Stimulated activated CD4-positive, alpha-beta T cell treated with anti-CD3 and anti-CD28 coated beads, TNF-alpha, amount 100 ng/mL, for 48 hours (primary cell): ENCODE data around the gene ABCC11.

Experiments
- DNase-seq, 3 donors: peaks; one replicate each; pipeline ENCODE4 v3.0.0-alpha.2; 2020; ENCODE audit warnings: low read depth in 3 of 3

Gene ABCC11

DNA sequence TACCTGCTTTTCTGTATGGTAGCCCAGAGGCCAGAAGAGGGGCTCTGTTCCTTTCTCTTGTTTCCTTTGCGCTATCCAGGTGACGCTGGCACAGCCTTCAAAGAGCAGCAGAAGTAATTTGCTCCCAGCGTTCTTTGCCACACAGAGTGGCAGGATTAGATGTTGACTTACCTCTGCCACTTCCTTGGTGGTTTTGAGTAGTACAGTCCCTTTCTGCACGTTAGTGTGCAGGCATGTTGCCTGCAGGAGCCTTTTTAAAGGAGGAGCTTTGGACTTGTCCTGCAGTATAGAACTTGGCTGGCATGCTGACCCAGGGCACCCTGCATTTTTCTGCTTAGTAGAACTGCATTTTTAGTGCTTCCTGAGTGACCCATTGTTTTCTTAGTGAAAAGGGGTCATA, at the start of gene ABCC11:
TSS of gene ABCC11 (minus strand) at position 229 of the 400 bp plus-strand sequence. CDS start 15,618 bp downstream, outside the sequence.
- DNase-seq = no peak

- DNase-seq = no peak
Measured at GRCh38 chr16:48295488-48296281, 48.3 kb upstream of the ABCC11 start.

DNA sequence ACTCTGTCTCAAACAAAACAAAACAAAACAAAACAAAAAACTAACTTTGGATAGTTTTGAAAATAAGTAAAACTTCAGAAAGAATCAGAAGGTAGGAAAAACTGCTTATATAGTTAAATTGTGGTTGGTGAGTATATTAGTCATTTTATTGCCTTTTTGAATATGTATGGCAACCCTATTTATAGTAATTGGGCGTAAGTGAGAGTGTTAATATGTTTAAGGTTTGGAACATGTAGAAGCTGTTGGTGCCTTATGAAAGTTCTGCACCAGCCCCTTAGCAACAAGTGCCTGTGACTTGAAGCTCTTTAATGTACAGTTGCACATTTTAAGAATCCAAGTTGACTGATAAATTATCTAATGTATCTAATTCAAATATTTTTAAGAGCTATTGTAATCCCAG, 47.4 kb upstream of the ABCC11 start:
- DNase-seq = no peak

- no peak for DNase-seq
Measured at GRCh38 chr16:48292452-48292851, 45.1 kb upstream of the ABCC11 start.

DNA sequence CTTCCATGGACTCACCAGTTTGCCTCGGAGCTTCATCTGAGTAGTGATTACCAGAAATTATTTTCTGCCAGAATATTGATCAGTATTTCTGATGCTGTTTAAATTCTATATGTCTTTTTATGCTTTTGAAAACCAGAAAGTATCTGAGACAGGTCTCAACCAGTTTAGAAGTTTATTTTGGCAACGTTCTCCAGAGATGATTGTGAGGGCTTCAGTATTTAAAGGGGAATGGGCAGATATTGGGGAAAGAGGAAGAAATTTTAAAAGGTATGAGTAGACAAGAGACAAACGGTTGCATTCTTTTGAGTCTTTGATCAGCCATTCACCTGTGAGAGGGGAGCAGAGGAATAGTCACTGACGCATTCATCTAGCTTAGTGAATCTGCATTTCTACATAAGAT, 44.4 kb upstream of the ABCC11 start:
- DNase-seq = no peak

GRCh38 chr16:48291303-48291702, 44.0 kb upstream of the ABCC11 start:
- DNase-seq = no peak

- no peak for DNase-seq
Measured at GRCh38 chr16:48287239-48287638, 39.9 kb upstream of the ABCC11 start.

- no peak for DNase-seq
Measured at GRCh38 chr16:48284772-48285409, 37.6 kb upstream of the ABCC11 start.

- DNase-seq = no peak
Measured at GRCh38 chr16:48282636-48283263, 35.4 kb upstream of the ABCC11 start.

DNA sequence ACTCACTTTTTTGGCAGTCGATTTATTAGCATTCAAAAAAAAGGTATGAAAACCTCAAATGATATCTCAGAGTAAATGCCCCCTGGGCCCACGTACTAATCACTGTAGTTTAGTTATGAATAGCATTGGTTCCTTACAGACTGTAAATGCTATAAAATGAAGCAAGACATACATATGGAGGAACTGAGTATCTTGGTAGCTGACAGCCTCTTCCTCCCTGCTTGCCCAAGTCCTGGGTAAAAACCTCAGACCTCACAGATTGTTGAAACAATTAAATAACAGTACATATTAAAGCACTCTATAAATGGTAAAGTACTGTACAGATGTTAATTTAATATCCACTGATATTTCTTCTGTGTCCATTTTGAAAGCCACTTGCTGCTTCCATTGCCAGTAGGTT, 33.2 kb upstream of the ABCC11 start:
- DNase-seq = no peak

DNA sequence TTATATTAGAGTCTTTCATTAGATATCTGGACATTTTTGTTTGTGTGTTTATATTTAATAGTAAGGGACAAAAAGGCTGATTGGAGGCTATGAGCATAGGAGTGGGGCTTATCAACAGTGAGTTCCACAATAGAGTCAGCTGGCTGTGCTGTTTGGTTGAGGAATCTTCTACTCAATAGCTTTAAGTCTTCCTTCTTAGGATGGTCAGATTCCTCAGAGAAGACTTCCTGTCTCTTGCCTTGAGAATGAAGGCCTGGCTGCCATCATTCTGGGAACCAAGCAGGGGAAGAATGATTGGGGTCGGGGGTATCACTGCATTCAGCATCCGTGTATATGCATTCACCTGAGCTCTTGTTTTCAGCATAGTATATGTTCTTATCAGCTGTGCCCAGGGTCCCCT, 31.9 kb upstream of the ABCC11 start:
- DNase-seq = no peak

DNA sequence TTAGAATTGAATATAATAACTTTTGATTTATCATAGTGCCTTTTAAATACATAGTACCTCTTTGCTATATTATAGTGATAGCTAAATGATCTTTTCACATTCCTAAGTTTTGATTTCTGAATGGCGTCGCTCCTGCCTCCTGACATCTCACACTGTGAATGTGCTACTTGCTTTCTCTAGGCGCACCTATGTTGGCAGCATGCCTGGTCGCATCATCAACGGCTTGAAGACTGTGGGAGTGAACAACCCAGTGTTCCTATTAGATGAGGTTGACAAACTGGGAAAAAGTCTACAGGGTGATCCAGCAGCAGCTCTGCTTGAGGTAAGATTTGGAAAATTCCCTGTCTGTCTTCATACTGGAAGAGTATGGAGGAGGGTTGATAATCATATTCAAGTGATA, 29.8 kb upstream of the ABCC11 start:
- no peak for DNase-seq

GRCh38 chr16:48276102-48276501, 28.8 kb upstream of the ABCC11 start:
- no peak for DNase-seq

- DNase-seq = no peak
Measured at GRCh38 chr16:48274476-48274875, 27.1 kb upstream of the ABCC11 start.

GRCh38 chr16:48272837-48273421, 25.6 kb upstream of the ABCC11 start:
- DNase-seq = no peak

DNA sequence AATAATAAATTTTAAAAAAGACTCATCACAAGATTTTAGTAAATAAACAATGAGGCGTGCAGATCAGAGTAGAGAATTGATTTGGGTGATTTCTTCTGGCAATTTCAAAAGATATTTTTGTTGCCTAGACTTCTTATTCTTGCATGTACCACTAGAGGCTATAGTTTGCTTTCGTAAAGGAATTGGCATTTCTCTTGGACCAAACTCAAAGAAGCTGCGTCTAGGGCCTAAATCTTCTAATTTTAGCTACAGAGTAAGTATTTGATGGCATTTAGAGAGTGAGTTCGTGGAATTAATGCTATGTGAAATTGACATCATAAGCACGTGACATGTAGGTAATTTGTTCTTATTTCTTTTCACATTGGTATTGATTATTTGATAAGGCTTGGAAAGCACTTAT, 24.4 kb upstream of the ABCC11 start:
- DNase-seq = no peak

- no peak for DNase-seq
Measured at GRCh38 chr16:48269011-48269410, 21.7 kb upstream of the ABCC11 start.

GRCh38 chr16:48262631-48263030, 15.3 kb upstream of the ABCC11 start:
- DNase-seq = no peak

GRCh38 chr16:48261569-48261968, 14.2 kb upstream of the ABCC11 start:
- DNase-seq = no peak

GRCh38 chr16:48256579-48257177, 9.3 kb upstream of the ABCC11 start:
- DNase-seq = no peak

GRCh38 chr16:48252013-48252412, 4.7 kb upstream of the ABCC11 start:
- DNase-seq = no peak
